Measurements from ENCODE around the gene CARNS1.

- TF ChIP-seq CTCF (IDR thresholded peaks at IDR 0.05): no peak
- TF ChIP-seq POLR2AphosphoS5 (IDR thresholded peaks at IDR 0.05): no peak
- no peak for TF ChIP-seq POLR2A (IDR thresholded peaks at IDR 0.05)
These were observed 19.0 kb downstream of the CARNS1 start for GRCh38 chr11:67434395-67434881.
